DMS53 treated with DMSO at 0.1 percent for 48 hours (cell line): Measurements from ENCODE around the gene BRD4.

Source experiments
- DNase-seq: peaks from one replicate; lab custom pipeline; 2025; ENCODE audit not compliant: unreplicated experiment; lab: John Stamatoyannopoulos, UW

Gene BRD4

GRCh38 chr19:15316498-15316897, 15.8 kb downstream of the BRD4 start:
- no peak for DNase-seq

GRCh38 chr19:15315101-15315500, 17.2 kb downstream of the BRD4 start:
- no peak for DNase-seq

- no peak for DNase-seq
These were observed 18.6 kb downstream of the BRD4 start for GRCh38 chr19:15313649-15314279.

GRCh38 chr19:15307169-15307568, 25.2 kb downstream of the BRD4 start:
- DNase-seq: no peak

GRCh38 chr19:15305582-15306334, 26.6 kb downstream of the BRD4 start:
- DNase-seq: no peak

GRCh38 chr19:15304140-15304705, 28.1 kb downstream of the BRD4 start:
- DNase-seq: no peak

- no peak for DNase-seq
These were observed 29.1 kb downstream of the BRD4 start for GRCh38 chr19:15303105-15303780.

- DNase-seq: no peak
These were observed 31.7 kb downstream of the BRD4 start for GRCh38 chr19:15300533-15301197.

GRCh38 chr19:15299568-15300409, 32.5 kb downstream of the BRD4 start:
- no peak for DNase-seq

- DNase-seq: no peak
These were observed 33.3 kb downstream of the BRD4 start for GRCh38 chr19:15298847-15299567.

GRCh38 chr19:15297416-15298224, 34.7 kb downstream of the BRD4 start:
- DNase-seq: peak; percentile 90

- no peak for DNase-seq
These were observed 35.4 kb downstream of the BRD4 start for GRCh38 chr19:15296841-15297415.

- DNase-seq: no peak
These were observed 36.0 kb downstream of the BRD4 start for GRCh38 chr19:15296353-15296752.

- no peak for DNase-seq
These were observed 37.8 kb downstream of the BRD4 start for GRCh38 chr19:15294561-15294990.

GRCh38 chr19:15293781-15294491, 38.4 kb downstream of the BRD4 start:
- no peak for DNase-seq

- DNase-seq: no peak
These were observed 39.3 kb downstream of the BRD4 start for GRCh38 chr19:15292847-15293582.

- DNase-seq: no peak
These were observed 40.2 kb downstream of the BRD4 start for GRCh38 chr19:15292140-15292539.
